ENCODE measurements around the gene NAALADL1. TPM values are rescaled to one million over a fixed set of nuclear protein-coding genes. Genes with fewer than 3 reads are reported as not detected.

NAALADL1 gene, protein sequence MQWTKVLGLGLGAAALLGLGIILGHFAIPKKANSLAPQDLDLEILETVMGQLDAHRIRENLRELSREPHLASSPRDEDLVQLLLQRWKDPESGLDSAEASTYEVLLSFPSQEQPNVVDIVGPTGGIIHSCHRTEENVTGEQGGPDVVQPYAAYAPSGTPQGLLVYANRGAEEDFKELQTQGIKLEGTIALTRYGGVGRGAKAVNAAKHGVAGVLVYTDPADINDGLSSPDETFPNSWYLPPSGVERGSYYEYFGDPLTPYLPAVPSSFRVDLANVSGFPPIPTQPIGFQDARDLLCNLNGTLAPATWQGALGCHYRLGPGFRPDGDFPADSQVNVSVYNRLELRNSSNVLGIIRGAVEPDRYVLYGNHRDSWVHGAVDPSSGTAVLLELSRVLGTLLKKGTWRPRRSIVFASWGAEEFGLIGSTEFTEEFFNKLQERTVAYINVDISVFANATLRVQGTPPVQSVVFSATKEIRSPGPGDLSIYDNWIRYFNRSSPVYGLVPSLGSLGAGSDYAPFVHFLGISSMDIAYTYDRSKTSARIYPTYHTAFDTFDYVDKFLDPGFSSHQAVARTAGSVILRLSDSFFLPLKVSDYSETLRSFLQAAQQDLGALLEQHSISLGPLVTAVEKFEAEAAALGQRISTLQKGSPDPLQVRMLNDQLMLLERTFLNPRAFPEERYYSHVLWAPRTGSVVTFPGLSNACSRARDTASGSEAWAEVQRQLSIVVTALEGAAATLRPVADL
- 23.9 and 27.7 TPM in 2 replicates for total RNA-seq

DNA sequence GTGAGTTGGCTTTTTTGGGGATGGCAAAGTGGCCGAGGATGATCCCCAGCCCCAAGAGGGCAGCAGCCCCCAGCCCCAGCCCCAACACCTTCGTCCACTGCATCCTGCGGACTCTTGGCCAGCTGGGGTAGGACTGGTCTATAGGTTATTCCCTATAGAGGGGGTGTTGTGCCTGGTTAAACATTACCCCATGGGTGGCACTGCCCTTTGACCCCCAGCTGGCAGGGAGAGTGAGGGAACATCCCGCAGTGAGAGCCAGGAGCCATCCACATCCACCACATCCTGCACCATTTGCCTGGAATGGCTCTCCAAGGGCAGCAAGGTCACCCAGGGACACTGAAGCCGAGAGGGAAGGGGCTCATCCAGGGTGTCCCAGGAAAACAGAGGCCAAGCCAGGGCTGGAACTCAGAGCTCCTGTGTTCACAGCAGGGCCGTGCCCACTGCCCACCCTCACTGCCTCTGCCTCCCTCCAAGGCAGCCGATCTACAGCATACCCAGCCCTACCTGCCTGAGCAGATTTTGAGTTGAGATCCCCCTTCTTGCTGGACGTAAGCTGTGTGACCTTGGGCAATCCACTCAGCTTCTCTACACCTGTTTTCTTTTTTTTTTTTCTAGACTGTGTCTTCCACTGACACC is at the start of gene NAALADL1:
NAALADL1 (minus strand) TSS at position 135 of the 636 bp plus-strand sequence; CDS start at position 103, 32 bp downstream.

DNA sequence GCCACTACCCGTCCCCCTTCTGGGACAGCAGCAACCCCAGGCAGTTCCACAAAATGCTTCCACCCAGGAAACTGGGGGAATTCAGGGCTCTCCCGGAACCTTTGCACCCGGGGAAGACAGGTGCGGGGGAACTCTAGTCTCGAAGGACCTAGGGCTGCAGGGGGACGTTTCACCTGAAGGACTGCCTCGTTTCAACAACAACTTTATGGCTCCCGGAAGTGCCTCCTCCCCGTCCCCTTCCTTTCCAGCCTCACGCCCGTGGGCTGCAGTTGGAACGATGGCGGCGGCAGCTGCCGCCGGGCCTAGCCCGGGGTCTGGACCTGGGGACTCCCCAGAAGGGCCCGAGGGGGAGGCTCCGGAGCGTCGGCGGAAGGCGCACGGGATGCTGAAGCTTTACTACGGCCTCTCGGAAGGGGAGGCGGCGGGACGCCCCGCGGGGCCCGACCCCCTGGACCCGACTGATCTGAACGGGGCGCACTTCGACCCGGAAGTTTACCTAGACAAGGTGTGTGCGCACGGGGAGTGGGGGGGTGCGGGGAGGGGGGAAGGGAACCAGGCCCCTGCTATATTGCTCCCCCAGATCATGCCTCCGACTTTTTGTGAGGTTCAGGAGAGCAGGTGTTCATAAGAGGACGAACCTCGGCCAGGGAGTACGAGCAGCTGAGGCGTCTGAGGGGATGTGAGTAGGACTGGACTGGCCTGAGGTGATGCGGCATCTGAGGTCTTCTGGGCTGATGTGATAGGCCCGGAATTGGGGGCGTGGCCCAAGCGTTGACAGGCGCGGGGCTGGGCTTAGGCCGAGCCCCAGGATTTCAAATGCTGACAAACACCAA is 37.8 kb upstream of the NAALADL1 start, which contains the start of gene VPS51:
VPS51 (plus strand) TSS at position 241 of the 833 bp plus-strand sequence; CDS start at position 278, 37 bp downstream.

DNA sequence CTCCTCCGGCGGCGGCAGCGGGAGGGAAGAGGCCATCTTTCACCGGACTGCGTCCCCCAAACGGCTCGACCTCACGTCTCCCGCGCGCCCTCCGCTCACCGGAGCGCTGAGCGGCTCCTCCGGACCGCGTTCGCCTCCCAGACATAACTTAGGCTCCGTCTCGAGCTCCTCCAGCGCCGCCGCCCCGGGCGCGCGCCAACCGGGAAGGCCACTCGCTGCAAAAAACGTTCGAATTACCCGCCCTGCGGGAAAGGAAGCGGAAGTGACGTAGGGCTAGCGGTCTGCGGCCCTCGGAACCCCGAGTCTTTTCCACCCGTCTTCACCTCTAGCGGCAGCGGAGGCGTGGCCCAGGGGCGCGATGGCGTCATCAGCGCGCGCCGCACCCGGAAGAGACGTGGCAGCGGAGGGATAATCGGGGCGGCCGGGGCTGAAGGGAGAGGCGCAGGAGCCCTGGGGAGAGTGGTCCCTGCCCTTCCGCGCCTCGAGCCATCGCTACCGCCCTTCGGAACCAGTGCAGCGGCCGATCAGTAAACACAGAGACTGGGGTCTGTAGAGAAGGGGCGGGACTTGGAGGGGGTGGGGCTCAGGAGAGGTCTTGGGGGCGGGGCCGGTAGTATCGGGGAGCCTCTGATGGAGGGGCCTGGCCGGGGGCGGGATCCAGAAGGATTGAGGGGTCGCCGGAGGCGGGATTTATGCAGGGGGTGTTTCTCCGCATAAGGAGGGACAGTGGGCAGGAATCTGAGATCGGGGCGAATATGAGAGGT is 25.7 kb upstream of the NAALADL1 start, which contains the start of the genes CDCA5 and ZFPL1:
CDCA5 (minus strand) TSS at position 207 of the 764 bp plus-strand sequence; CDS start at position 145, 62 bp downstream.
ZFPL1 (plus strand) TSS at position 389 of the 764 bp plus-strand sequence. CDS start 477 bp downstream, outside the sequence.

DNA sequence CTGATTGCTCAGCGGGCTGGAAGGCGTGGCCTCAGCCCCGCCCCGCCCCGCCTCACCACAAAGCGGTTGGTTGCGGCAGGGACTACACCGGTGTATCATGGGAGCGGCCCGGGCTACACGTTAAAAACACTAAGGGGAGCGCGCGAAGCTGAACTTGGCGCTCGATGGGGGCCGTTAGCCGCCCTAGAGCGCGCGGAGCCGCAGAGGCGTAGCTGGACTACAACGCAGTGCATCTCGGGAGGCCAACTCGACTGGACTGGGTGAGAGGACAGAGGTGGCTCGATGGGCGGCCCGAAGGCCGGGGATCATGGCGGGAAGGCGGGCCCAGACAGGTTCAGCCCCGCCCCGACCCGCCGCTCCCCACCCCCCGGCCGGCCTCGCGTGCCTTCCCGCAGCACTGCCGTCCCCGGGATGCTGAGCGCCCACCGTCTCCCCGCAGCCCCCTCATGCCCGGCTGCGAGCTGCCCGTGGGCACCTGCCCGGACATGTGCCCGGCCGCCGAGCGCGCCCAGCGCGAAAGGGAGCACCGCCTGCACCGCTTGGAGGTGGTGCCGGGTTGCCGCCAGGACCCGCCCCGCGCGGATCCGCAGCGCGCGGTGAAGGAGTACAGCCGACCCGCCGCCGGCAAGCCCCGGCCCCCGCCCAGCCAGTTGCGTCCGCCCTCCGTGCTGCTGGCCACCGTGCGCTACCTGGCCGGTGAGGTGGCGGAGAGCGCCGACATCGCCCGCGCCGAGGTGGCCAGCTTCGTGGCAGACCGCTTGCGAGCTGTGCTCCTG is 17.3 kb downstream of the NAALADL1 start, which contains the start of gene SAC3D1:
SAC3D1 (plus strand) TSS at position 364 of the 776 bp plus-strand sequence; CDS start at position 447, 83 bp downstream.

DNA sequence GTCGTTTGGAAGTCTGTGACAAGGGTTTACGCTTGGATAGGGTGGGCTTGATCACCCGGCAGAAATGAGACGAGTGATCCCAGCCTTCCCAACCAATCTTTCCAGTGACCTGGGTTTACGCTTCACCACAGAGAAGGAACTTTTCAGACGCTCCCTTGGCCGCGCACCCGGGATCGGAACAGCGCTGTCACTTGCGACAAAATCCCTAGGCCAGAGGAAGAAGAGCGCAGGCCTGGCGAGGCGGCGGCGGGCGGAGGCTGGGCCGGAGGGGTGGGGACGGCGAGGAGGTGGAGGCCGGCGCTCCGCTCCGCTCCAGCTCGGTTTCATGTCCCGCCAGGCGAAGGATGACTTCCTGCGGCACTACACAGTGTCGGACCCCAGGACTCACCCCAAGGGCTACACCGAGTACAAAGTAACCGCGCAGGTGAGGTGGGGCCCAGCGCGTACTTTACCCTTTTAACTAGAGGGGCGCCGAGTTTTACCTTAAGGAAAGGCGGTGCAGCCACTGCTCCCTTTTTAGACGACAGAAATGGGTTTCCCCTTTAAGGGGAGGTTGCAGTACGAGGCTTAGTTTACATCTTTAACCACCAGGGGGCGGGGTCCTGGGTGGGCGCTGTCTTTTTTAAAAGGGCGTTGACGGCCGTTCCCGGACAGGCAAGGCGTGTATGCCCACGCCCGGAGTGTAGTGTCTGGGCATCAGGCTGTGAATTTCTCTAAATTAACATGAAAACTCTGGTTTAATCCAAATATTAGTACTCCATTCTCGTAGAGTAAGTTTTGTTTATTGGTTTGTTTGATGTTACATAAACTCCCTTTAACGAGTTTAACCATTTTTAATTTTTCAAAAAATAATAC is 30.9 kb downstream of the NAALADL1 start, which contains the start of gene SNX15:
SNX15 (plus strand) TSS at position 227 of the 855 bp plus-strand sequence; CDS start at position 326, 99 bp downstream.

DNA sequence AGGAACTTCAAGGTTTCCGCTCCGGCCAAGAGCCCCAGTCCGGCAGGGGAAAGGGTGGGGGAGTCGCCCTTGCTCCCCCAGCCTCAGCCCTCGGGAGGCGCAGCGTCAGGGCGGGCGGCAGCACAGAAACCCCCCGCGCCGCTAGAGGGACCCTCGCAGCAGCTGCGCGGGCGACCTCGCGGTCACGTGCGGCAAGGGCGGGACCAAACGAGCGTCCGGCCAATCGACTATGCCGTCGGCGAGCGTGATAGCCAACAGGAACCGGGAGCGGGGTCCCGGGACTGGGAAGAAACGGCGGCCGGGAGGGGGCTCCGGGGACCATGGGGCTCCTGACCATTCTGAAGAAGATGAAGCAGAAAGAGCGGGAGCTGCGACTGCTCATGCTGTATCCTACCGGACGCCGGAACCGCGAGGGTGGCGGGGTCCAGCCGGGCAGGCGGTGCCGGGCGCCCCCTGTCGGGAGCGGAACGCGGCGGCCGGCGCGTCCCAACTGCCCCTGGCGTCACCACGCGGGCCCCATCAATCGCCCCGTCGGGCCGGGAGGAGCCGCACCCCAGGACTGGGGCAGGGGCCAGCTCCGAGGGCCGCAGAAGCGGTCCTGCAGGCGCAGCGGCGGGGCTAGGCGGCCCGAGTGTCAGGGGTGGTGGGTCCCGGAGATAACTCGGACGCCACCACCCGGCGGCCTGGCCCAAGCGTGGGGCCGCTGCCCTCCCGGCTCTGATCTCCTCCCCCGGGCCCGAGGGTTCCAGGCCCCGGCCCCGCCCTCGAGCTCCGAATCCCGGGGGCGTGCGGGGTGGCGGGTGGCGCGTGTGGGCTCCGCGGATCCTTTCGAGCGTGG is 44.2 kb downstream of the NAALADL1 start, which contains the start of gene ARL2:
ARL2 (plus strand) TSS at position 273 of the 838 bp plus-strand sequence; CDS start at position 321, 48 bp downstream.

DNA sequence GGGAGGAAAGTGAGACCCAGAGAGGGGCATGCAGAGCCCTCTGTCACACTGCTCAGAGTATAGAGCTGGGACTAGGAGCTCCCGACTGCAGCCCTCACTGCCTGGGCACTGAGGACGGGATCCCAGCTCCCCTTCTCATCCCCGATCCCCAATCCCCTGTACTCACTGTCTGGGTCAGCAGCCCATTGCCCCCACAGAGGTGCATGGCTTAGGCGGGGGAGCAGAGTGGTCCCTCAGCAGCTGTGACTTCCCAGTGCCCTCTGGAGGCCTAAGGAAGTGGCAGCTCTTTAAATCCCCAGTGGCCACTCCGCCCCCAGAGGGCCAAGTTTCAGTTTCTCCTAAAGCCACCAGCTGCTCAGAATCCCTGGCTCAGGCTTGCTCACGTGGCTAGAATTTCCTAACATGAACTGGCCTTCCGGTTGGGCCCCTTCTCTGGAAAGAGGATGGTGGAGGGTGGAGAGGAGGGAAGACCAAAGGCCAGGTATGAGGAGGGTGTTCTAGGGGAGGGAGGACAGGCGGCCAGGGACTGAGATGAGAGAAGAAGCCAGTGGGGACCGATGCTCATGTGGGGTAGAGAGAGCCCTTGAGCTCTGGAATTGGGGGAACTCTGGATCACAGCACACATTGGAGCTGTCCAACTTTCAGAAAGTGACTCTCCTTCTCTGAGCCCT is 61.5 kb downstream of the NAALADL1 start, which contains the start of gene BATF2:
BATF2 (minus strand) TSS at position 262 of the 671 bp plus-strand sequence; CDS start at position 205, 57 bp downstream.

Other genes with a start within 250 kb of the NAALADL1 start
- 8.0 and 14.0 TPM in 2 replicates for gene MEN1, start 248.0 kb downstream of the NAALADL1 start, total RNA-seq
- gene CDC42BPG, start 213.9 kb downstream of the NAALADL1 start, total RNA-seq = under 0.01 TPM in 2 replicates
- gene EHD1, start 179.9 kb downstream of the NAALADL1 start, total RNA-seq = 48.1 and 54.9 TPM in 2 replicates
- 6.5 and 8.0 TPM in 2 replicates for gene ATG2A, start 141.3 kb downstream of the NAALADL1 start, total RNA-seq
- gene PPP2R5B, start 133.9 kb downstream of the NAALADL1 start, total RNA-seq = 6.7 and 11.2 TPM in 2 replicates
- not detected in 2 replicates for gene GPHA2, start 122.7 kb downstream of the NAALADL1 start, total RNA-seq
- not detected in 2 replicates for gene MAJIN, start 86.4 kb downstream of the NAALADL1 start, total RNA-seq
- 0.37 and 0.71 TPM in 2 replicates for gene BATF2, start 61.6 kb downstream of the NAALADL1 start, total RNA-seq
- 77.1 and 85.5 TPM in 2 replicates for gene ARL2, start 44.4 kb downstream of the NAALADL1 start, total RNA-seq
- 4.8 and 6.9 TPM in 2 replicates for gene SNX15, start 31.1 kb downstream of the NAALADL1 start, total RNA-seq
- gene SAC3D1, start 17.3 kb downstream of the NAALADL1 start, total RNA-seq = 5.0 and 6.4 TPM in 2 replicates
- 0.85 and 1.2 TPM in 2 replicates for gene CDCA5, start 25.5 kb upstream of the NAALADL1 start, total RNA-seq
- gene ZFPL1, start 25.7 kb upstream of the NAALADL1 start, total RNA-seq = 36.1 and 36.6 TPM in 2 replicates
- 150 and 176 TPM in 2 replicates for gene VPS51, start 37.7 kb upstream of the NAALADL1 start, total RNA-seq
- gene TM7SF2, start 53.3 kb upstream of the NAALADL1 start, total RNA-seq = 22.8 and 28.9 TPM in 2 replicates
- gene ZNHIT2, start 59.1 kb upstream of the NAALADL1 start, total RNA-seq = 6.3 and 7.5 TPM in 2 replicates
- 477 and 542 TPM in 2 replicates for gene FAU, start 63.6 kb upstream of the NAALADL1 start, total RNA-seq
- 34.8 and 41.3 TPM in 2 replicates for gene MRPL49, start 63.8 kb upstream of the NAALADL1 start, total RNA-seq
- gene SYVN1, start 76.0 kb upstream of the NAALADL1 start, total RNA-seq = 16.8 and 18.1 TPM in 2 replicates
- not detected in 2 replicates for gene SPDYC, start 111.7 kb upstream of the NAALADL1 start, total RNA-seq
- gene CAPN1, start 123.4 kb upstream of the NAALADL1 start, total RNA-seq = 65.3 and 72.6 TPM in 2 replicates
- 1.4 and 1.5 TPM in 2 replicates for gene POLA2, start 203.4 kb upstream of the NAALADL1 start, total RNA-seq